IMR-90 (cell line): ENCODE measurements around the gene YPEL2.

Experiments used
- CTCF ChIP-seq: conservative IDR thresholded peaks from 2 replicates; pipeline ENCODE4 v1.5.1; 2012; ENCODE audit warnings: mild to moderate bottlenecking, low read depth, low read length, improper control_type of control experiment
- POLR2A ChIP-seq: IDR thresholded peaks from 2 replicates; pipeline ENCODE4 v1.6.1; 2012; ENCODE audit warnings: mild to moderate bottlenecking, low read depth, low read length

- TF ChIP-seq CTCF (no peak), POLR2A (no peak)
These were observed 64.8 kb downstream of the YPEL2 start for GRCh38 chr17:59396134-59396826.
